WERI-Rb-1 (cell line): ENCODE measurements around the gene ITFG1.
"Not testable (repeated sequence)": the region's sequence is repeated elsewhere in the genome, so short reads cannot be mapped to it uniquely, and the experiment has no call there.

ENCODE experiments used
- DNase-seq: peaks from one replicate; pipeline ENCODE4 v3.0.0-alpha.2; 2020
- H3K27ac ChIP-seq: fragments of 250-450 bp; sonication (Bioruptor Pico); 2 replicates; pipeline ENCODE4 v1.5.1; 2020; ENCODE audit warnings: mild to moderate bottlenecking, moderate library complexity
- H3K27me3 ChIP-seq: fragments of 250-450 bp; sonication (Bioruptor Pico); 2 replicates; pipeline ENCODE4 v1.5.1; 2021; ENCODE audit warnings: mild to moderate bottlenecking, low read depth, moderate library complexity; ENCODE audit not compliant: insufficient read depth, severe bottlenecking
- H3K36me3 ChIP-seq: fragments of 250-450 bp; sonication (Bioruptor Pico); 2 replicates; pipeline ENCODE4 v1.5.1; 2020; ENCODE audit warnings: mild to moderate bottlenecking, moderate library complexity
- H3K4me3 ChIP-seq: 2 replicates; pipeline ENCODE4 v1.5.1; 2011; ENCODE audit warnings: low read depth, mild to moderate bottlenecking, control low read depth, low read length
- H3K9me3 ChIP-seq: fragments of 250-450 bp; sonication (Bioruptor Pico); 2 replicates; pipeline ENCODE4 v1.5.1; 2021; ENCODE audit warnings: mild to moderate bottlenecking, moderate library complexity; ENCODE audit not compliant: severe bottlenecking
- CTCF ChIP-seq: IDR thresholded peaks from 2 replicates; pipeline ENCODE4 v1.5.1; 2011; ENCODE audit warnings: low read depth, mild to moderate bottlenecking, control low read depth, inconsistent platforms, low read length

Gene ITFG1

GRCh38 chr16:47448830-47449575, 11.9 kb downstream of the ITFG1 start:
- TF ChIP-seq CTCF = no peak
- no peak overlapping the region for H3K27ac ChIP-seq

GRCh38 chr16:47446431-47446830, 14.4 kb downstream of the ITFG1 start:
- H3K27me3 ChIP-seq = no peaks in the 10 kb centered on the region
- no peak for TF ChIP-seq CTCF
- no peak overlapping the region for H3K27ac ChIP-seq
- peaks cover 3% of the 10 kb centered on the region for H3K9me3 ChIP-seq
- no peak for DNase-seq
- no peak overlapping the region for H3K4me3 ChIP-seq
- peaks cover 13% of the 10 kb centered on the region for H3K36me3 ChIP-seq

More at GRCh38 chr16:47448830-47449575, 11.9 kb downstream of the ITFG1 start:
- no peak for DNase-seq
- Histone ChIP-seq H3K4me3 (no peak overlapping the region), H3K27me3 (no peaks in the 10 kb centered on the region), H3K9me3 (no peaks in the 10 kb centered on the region), H3K36me3 (peaks cover 30% of the 10 kb centered on the region)

- H3K27ac ChIP-seq, H3K36me3 ChIP-seq, H3K4me3 ChIP-seq, H3K27me3 ChIP-seq, H3K9me3 ChIP-seq, DNase-seq: not testable (repeated sequence)
Observed at GRCh38 chr16:47442884-47443283, 18.0 kb downstream of the ITFG1 start.

GRCh38 chr16:47440066-47440465, 20.8 kb downstream of the ITFG1 start:
- not testable (repeated sequence) for H3K9me3 ChIP-seq, H3K27ac ChIP-seq, H3K27me3 ChIP-seq, H3K4me3 ChIP-seq, H3K36me3 ChIP-seq, DNase-seq

- H3K27me3 ChIP-seq, DNase-seq, H3K36me3 ChIP-seq, H3K4me3 ChIP-seq, H3K9me3 ChIP-seq, H3K27ac ChIP-seq: not testable (repeated sequence)
Observed at GRCh38 chr16:47434274-47434673, 26.6 kb downstream of the ITFG1 start.

GRCh38 chr16:47431960-47432359, 28.9 kb downstream of the ITFG1 start:
- H3K9me3 ChIP-seq = no peaks in the 10 kb centered on the region
- no peaks in the 10 kb centered on the region for H3K36me3 ChIP-seq
- H3K4me3 ChIP-seq = no peak overlapping the region
- no peak for TF ChIP-seq CTCF
- no peak for DNase-seq
- H3K27ac ChIP-seq = no peak overlapping the region
- no peaks in the 10 kb centered on the region for H3K27me3 ChIP-seq

- TF ChIP-seq CTCF = no peak
- Histone ChIP-seq H3K9me3 (no peaks in the 10 kb centered on the region), H3K27me3 (no peaks in the 10 kb centered on the region), H3K27ac (no peak overlapping the region), H3K36me3 (peaks cover 10% of the 10 kb centered on the region), H3K4me3 (no peak overlapping the region)
- DNase-seq = no peak
Observed at GRCh38 chr16:47426806-47427205, 34.1 kb downstream of the ITFG1 start.
